HepG2 (cell line): ENCODE data around the gene USP30. TPM values are rescaled to one million over a fixed set of nuclear protein-coding genes. Genes with fewer than 3 reads are reported as not detected.
A peak's percentile ranks its signal among the peaks of the same experiment; 100 is the strongest.

Source experiments
- EEA1 ChIP-seq: sonication (generic); formaldehyde crosslinking; IDR thresholded peaks from 2 replicates; pipeline ENCODE4 v1.5.1; 2020; ENCODE audit warnings: mild to moderate bottlenecking, missing genetic modification reagents, borderline replicate concordance
- EED ChIP-seq: sonication (generic); formaldehyde crosslinking; IDR thresholded peaks from 2 replicates; pipeline ENCODE4 v1.5.0; 2020; ENCODE audit warnings: mild to moderate bottlenecking, missing genetic modification reagents
- FOSL2 ChIP-seq: sonication (generic); formaldehyde crosslinking; IDR thresholded peaks from 2 replicates; pipeline ENCODE4 v1.4.0; 2020; ENCODE audit warnings: missing genetic modification reagents
- KDM2A ChIP-seq: sonication (generic); formaldehyde crosslinking; IDR thresholded peaks from 2 replicates; pipeline ENCODE4 v1.4.0; 2020; ENCODE audit warnings: low read depth, missing genetic modification reagents, borderline replicate concordance
- NRL ChIP-seq: sonication (generic); formaldehyde crosslinking; IDR thresholded peaks from 2 replicates; pipeline ENCODE4 v1.5.0; 2020; ENCODE audit warnings: missing genetic modification reagents, mild to moderate bottlenecking, moderate library complexity, borderline replicate concordance
- ZNF160 ChIP-seq: sonication (generic); formaldehyde crosslinking; IDR thresholded peaks from 2 replicates; pipeline ENCODE4 v1.8.0; 2022; ENCODE audit warnings: mild to moderate bottlenecking, inconsistent platforms, missing genetic modification reagents
- ZNF251 ChIP-seq: sonication (generic); formaldehyde crosslinking; IDR thresholded peaks from 2 replicates; pipeline ENCODE4 v1.9.0; 2021; ENCODE audit warnings: mild to moderate bottlenecking, missing genetic modification reagents
- ZNF333 ChIP-seq: sonication (generic); formaldehyde crosslinking; IDR thresholded peaks from 2 replicates; pipeline ENCODE4 v1.4.0; 2020; ENCODE audit warnings: mild to moderate bottlenecking, missing genetic modification reagents, borderline replicate concordance
- ZNF567 ChIP-seq: sonication (generic); formaldehyde crosslinking; IDR thresholded peaks from 2 replicates; pipeline ENCODE4 v1.8.1; 2023; ENCODE audit warnings: mild to moderate bottlenecking, missing genetic modification reagents, borderline replicate concordance
- ZNF619 ChIP-seq: sonication (generic); formaldehyde crosslinking; IDR thresholded peaks from 2 replicates; pipeline ENCODE4 v1.4.0; 2020; ENCODE audit warnings: mild to moderate bottlenecking, missing genetic modification reagents
- ZNF670 ChIP-seq: sonication (generic); formaldehyde crosslinking; IDR thresholded peaks from 2 replicates; pipeline ENCODE4 v1.8.0; 2022; ENCODE audit warnings: mild to moderate bottlenecking, missing genetic modification reagents, borderline replicate concordance
- ZNF780A ChIP-seq: sonication (generic); formaldehyde crosslinking; IDR thresholded peaks from 2 replicates; pipeline ENCODE4 v1.8.0; 2022; ENCODE audit warnings: mild to moderate bottlenecking, missing genetic modification reagents, moderate library complexity
- polyA plus RNA-seq, 8 experiments: library from polyadenylated mRNA; depleted of rRNA in 3 of 8; stranded (reverse) in 7 of 8; unstranded in 1 of 8; fragments of >200 nt; fragmentation: Illumina TruSeq in 4 of 8; extraction: Trizol in 4 of 8; gene quantifications; 2 replicates each; pipeline versions ENCODE4 v1.2.1 to v1.2.3, GENCODE V29; 2011 to 2016; ENCODE audit warnings: low read depth in 4 of 8, missing spikeins in 1 of 8, mixed read lengths in 1 of 8; ENCODE audit not compliant: insufficient read depth in 1 of 8
- total RNA-seq, 5 experiments: library from RNA; depleted of rRNA; stranded (reverse); fragments of >200 nt; fragmentation: Illumina TruSeq; extraction: Trizol; gene quantifications; 2 replicates each; pipeline ENCODE4 v1.2.3, GENCODE V29; 2016; ENCODE audit warnings: low read depth in 1 of 5
- TF ChIP-seq, protein P1 (sequence below): sonication (generic); formaldehyde crosslinking; IDR thresholded peaks from 2 replicates; pipeline ENCODE4 v1.4.0; 2020; ENCODE audit warnings: missing genetic modification reagents
- TF ChIP-seq, protein P2 (sequence below): sonication (generic); formaldehyde crosslinking; IDR thresholded peaks from 2 replicates; pipeline ENCODE4 v1.8.0; 2023; ENCODE audit warnings: mild to moderate bottlenecking, missing genetic modification reagents
- TF ChIP-seq, protein P3 (sequence below): sonication (generic); formaldehyde crosslinking; IDR thresholded peaks from 2 replicates; pipeline ENCODE4 v1.4.0; 2020; ENCODE audit warnings: missing genetic modification reagents
- TF ChIP-seq, protein P4 (sequence below): sonication (generic); formaldehyde crosslinking; conservative IDR thresholded peaks from 2 replicates; pipeline ENCODE4 v1.4.0; 2020; ENCODE audit warnings: missing genetic modification reagents
- TF ChIP-seq, protein P5 (sequence below): sonication (generic); formaldehyde crosslinking; IDR thresholded peaks from 2 replicates; pipeline ENCODE4 v1.4.0; 2020; ENCODE audit warnings: missing genetic modification reagents
- TF ChIP-seq, protein P6 (sequence below): sonication (generic); formaldehyde crosslinking; IDR thresholded peaks from 2 replicates; pipeline ENCODE4 v1.4.0; 2020; ENCODE audit warnings: missing genetic modification reagents

The USP30 gene
- total and polyA plus RNA-seq, 2 of the 13 experiments (the other 11 are each of a cell fraction or from before 2014, with no cell fraction given): 11.2 to 20.8 TPM

DNA sequence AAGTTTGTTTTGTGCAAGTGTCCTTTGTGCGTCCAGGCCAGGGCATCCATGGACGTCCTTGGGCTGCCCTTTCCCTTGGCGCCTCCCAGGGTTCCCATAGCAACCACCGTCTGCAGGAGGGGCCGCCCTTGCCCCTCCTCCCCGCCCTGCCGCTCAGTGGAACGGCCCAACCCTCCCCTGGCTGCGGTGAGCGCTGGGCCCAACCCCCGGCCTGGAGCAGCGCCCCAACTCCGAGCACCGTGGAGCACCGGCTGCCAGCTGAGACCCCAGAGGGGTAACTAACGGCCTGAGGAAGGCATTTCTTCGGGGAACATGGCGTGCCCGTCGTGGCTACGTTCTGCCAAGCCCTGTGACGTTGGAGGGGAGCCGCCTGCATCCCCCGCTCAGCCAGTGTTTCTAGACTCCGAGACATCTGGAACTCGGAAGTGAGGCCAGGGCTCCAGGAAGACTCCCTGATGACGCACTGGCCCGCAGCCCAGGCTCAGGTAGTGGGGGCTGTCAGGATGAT, 58.7 kb downstream of the USP30 start (continued):
- TF ChIP-seq, protein P1, sequence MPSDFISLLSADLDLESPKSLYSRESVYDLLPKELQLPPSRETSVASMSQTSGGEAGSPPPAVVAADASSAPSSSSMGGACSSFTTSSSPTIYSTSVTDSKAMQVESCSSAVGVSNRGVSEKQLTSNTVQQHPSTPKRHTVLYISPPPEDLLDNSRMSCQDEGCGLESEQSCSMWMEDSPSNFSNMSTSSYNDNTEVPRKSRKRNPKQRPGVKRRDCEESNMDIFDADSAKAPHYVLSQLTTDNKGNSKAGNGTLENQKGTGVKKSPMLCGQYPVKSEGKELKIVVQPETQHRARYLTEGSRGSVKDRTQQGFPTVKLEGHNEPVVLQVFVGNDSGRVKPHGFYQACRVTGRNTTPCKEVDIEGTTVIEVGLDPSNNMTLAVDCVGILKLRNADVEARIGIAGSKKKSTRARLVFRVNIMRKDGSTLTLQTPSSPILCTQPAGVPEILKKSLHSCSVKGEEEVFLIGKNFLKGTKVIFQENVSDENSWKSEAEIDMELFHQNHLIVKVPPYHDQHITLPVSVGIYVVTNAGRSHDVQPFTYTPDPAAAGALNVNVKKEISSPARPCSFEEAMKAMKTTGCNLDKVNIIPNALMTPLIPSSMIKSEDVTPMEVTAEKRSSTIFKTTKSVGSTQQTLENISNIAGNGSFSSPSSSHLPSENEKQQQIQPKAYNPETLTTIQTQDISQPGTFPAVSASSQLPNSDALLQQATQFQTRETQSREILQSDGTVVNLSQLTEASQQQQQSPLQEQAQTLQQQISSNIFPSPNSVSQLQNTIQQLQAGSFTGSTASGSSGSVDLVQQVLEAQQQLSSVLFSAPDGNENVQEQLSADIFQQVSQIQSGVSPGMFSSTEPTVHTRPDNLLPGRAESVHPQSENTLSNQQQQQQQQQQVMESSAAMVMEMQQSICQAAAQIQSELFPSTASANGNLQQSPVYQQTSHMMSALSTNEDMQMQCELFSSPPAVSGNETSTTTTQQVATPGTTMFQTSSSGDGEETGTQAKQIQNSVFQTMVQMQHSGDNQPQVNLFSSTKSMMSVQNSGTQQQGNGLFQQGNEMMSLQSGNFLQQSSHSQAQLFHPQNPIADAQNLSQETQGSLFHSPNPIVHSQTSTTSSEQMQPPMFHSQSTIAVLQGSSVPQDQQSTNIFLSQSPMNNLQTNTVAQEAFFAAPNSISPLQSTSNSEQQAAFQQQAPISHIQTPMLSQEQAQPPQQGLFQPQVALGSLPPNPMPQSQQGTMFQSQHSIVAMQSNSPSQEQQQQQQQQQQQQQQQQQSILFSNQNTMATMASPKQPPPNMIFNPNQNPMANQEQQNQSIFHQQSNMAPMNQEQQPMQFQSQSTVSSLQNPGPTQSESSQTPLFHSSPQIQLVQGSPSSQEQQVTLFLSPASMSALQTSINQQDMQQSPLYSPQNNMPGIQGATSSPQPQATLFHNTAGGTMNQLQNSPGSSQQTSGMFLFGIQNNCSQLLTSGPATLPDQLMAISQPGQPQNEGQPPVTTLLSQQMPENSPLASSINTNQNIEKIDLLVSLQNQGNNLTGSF (CRISPR knock-in tag): 0 out of 2 replicates have a peak, but pooled peaks have one; percentile 40
- TF ChIP-seq ZNF251 (CRISPR knock-in tag) (no peak), ZNF333 (peak; percentile 33; the same call in 1 of the 2 replicates), ZNF670 (CRISPR knock-in tag) (0 out of 2 replicates have a peak, but pooled peaks have one; percentile 30), KDM2A (peak; percentile 94), EED (CRISPR knock-in tag) (no peak), ZNF780A (CRISPR knock-in tag) (no peak), NRL (CRISPR knock-in tag) (peak; percentile 60), FOSL2 (CRISPR knock-in tag) (peak; percentile 41; the same call in 1 of the 2 replicates), ZNF619 (CRISPR knock-in tag) (0 out of 2 replicates have a peak, but pooled peaks have one; percentile 35), ZNF567 (CRISPR knock-in tag) (no peak), EEA1 (0 out of 2 replicates have a peak, but pooled peaks have one; percentile 45), ZNF160 (CRISPR knock-in tag) (0 out of 2 replicates have a peak, but pooled peaks have one; percentile 64)
- TF ChIP-seq, protein P2, sequence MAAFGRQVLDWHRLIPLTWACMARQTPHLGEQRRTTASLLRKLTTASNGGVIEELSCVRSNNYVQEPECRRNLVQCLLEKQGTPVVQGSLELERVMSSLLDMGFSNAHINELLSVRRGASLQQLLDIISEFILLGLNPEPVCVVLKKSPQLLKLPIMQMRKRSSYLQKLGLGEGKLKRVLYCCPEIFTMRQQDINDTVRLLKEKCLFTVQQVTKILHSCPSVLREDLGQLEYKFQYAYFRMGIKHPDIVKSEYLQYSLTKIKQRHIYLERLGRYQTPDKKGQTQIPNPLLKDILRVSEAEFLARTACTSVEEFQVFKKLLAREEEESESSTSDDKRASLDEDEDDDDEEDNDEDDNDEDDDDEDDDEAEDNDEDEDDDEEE (CRISPR knock-in tag): no peak
- TF ChIP-seq, protein P3, sequence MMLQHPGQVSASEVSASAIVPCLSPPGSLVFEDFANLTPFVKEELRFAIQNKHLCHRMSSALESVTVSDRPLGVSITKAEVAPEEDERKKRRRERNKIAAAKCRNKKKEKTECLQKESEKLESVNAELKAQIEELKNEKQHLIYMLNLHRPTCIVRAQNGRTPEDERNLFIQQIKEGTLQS: 0 out of 2 replicates have a peak, but pooled peaks have one; percentile 22
- TF ChIP-seq, protein P4, sequence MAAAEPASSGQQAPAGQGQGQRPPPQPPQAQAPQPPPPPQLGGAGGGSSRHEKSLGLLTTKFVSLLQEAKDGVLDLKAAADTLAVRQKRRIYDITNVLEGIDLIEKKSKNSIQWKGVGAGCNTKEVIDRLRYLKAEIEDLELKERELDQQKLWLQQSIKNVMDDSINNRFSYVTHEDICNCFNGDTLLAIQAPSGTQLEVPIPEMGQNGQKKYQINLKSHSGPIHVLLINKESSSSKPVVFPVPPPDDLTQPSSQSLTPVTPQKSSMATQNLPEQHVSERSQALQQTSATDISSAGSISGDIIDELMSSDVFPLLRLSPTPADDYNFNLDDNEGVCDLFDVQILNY (CRISPR knock-in tag): peak; percentile 44; the same call in 1 of the 2 replicates
- TF ChIP-seq, protein P5, sequence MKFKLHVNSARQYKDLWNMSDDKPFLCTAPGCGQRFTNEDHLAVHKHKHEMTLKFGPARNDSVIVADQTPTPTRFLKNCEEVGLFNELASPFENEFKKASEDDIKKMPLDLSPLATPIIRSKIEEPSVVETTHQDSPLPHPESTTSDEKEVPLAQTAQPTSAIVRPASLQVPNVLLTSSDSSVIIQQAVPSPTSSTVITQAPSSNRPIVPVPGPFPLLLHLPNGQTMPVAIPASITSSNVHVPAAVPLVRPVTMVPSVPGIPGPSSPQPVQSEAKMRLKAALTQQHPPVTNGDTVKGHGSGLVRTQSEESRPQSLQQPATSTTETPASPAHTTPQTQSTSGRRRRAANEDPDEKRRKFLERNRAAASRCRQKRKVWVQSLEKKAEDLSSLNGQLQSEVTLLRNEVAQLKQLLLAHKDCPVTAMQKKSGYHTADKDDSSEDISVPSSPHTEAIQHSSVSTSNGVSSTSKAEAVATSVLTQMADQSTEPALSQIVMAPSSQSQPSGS (CRISPR knock-in tag): 0 out of 2 replicates have a peak, but pooled peaks have one; percentile 15
- TF ChIP-seq, protein P6, sequence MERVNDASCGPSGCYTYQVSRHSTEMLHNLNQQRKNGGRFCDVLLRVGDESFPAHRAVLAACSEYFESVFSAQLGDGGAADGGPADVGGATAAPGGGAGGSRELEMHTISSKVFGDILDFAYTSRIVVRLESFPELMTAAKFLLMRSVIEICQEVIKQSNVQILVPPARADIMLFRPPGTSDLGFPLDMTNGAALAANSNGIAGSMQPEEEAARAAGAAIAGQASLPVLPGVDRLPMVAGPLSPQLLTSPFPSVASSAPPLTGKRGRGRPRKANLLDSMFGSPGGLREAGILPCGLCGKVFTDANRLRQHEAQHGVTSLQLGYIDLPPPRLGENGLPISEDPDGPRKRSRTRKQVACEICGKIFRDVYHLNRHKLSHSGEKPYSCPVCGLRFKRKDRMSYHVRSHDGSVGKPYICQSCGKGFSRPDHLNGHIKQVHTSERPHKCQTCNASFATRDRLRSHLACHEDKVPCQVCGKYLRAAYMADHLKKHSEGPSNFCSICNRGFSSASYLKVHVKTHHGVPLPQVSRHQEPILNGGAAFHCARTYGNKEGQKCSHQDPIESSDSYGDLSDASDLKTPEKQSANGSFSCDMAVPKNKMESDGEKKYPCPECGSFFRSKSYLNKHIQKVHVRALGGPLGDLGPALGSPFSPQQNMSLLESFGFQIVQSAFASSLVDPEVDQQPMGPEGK: peak; percentile 88
